MG63 (cell line): ENCODE results near the gene AKR7A3. TPM values are rescaled to one million over a fixed set of nuclear protein-coding genes. Genes with fewer than 3 reads are reported as not detected.
"Not testable (repeated sequence)": the region's sequence is repeated elsewhere in the genome, so short reads cannot be mapped to it uniquely, and the experiment has no call there.

Experiments
- DNase-seq: peaks from one replicate; pipeline ENCODE4 v3.0.0-alpha.2; 2020
- H3K27me3 ChIP-seq: fragments of 250-450 bp; sonication (Bioruptor Pico); 2 replicates; pipeline ENCODE4 v1.5.1; 2020; ENCODE audit warnings: mild to moderate bottlenecking, moderate library complexity
- H3K36me3 ChIP-seq: fragments of 250-450 bp; sonication (Bioruptor Pico); 2 replicates; pipeline ENCODE4 v1.5.1; 2020; ENCODE audit warnings: mild to moderate bottlenecking, moderate library complexity
- H3K4me3 ChIP-seq: fragments of 250-450 bp; sonication (Bioruptor Pico); 2 replicates; pipeline ENCODE4 v1.5.1; 2020; ENCODE audit warnings: mild to moderate bottlenecking, moderate library complexity
- H3K9me3 ChIP-seq: fragments of 250-450 bp; sonication (Bioruptor Pico); 2 replicates; pipeline ENCODE4 v1.5.1; 2020; ENCODE audit warnings: mild to moderate bottlenecking, moderate library complexity
- total RNA-seq: library from RNA; depleted of rRNA; stranded (reverse); fragments of >200 nt; shearing (Covaris generic); gene quantifications from 2 replicates; pipeline ENCODE4 v1.2.3, GENCODE V29; 2014; ENCODE audit warnings: low replicate concordance

Gene AKR7A3
- total RNA-seq, 1 experiment from 2014 or later: 0.95 TPM

DNA sequence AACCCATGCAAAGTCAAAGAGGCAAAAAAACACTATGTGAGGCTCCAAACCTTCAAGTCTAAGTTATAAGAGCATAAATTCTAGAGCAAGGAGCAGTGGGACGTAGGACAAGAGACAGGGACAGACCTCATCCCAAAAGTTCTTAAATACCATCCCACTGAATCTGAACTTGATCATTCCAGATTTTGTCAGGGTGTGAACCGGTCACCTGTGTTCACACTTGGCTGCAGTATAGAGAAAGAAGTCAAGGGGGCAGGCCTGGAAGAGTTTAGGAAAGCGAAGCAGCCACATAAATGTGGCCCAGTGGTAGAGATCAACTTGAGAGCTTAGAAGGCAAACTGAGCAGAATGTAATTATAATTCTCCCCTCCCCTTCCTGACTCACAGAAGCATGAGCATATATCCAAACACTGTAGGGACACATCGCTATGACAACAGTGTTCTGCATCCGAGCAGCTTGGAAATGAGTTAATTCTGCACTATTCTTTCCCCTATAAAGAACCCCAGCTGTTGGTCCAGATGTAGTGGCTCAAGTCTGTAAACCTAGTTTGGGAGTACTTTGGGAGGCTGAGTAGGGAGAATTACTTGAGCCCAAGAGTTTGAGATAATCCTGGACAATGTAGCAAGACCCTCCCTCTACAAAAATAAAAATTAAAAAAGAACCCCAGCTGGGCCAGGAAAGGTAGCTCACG, 20.7 kb upstream of the AKR7A3 start:
- no peaks in the 10 kb centered on the region for H3K27me3 ChIP-seq
- no peaks in the 10 kb centered on the region for H3K9me3 ChIP-seq
- no peak overlapping the region for H3K4me3 ChIP-seq
- DNase-seq: no peak
- H3K36me3 ChIP-seq: peaks cover 26% of the 10 kb centered on the region

DNA sequence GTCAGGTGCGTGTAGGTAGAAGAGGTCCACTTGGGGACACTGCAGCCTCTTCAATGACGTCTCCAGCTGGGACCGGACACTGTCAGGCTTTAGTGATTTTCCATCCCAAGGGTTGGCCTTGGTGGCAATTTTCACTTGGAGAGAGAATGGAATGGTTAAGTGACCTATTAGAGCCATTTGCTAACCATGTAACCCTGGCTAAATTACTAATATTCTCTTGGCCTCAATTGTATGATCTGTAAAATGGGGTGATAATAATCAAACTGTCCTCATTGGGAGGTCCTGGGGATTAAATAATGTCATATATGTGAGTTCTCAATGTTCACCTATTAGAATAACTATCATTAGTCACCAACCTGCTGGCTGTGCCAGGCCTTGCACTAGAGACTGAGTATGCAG, 19.9 kb upstream of the AKR7A3 start:
- Histone ChIP-seq H3K36me3 (peaks cover 29% of the 10 kb centered on the region), H3K27me3 (no peaks in the 10 kb centered on the region), H3K9me3 (no peaks in the 10 kb centered on the region), H3K4me3 (no peak overlapping the region)
- DNase-seq: no peak

DNA sequence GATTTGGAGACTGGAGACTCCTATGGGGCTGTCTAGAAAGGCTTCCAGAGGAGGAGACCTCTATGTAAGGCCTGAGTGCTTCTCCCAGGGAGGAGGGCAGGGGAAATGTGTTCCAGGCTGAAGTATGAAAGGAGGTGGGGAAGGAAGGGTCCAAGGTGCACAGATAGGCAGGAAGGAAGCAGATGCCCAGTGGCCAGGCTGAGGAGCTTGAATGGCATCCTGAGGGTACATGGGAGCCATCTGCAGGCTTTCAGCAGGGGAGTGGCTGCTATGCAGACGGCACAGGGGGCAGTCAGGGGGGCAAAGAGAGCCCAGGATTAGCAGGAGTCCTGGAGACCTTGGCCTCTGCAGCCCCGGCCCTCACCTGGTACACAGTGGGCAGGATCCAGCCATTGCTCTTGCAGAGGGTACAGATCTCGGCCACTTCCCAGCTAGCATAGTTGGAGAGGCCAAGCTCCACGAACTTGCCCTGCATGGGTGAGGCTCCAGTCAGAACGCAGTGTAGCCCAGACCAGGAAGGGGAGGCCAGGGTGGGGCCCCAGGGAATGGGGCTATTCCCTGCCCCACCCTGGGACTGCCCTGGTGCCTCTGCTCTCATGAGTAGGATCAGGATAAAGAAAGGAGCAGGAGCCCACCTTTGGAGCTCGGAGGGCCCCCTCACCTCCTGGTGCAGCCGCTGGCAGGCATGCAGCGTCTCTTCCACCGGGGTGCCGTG, 19.4 kb upstream of the AKR7A3 start:
- Histone ChIP-seq H3K4me3 (no peak overlapping the region), H3K9me3 (no peaks in the 10 kb centered on the region), H3K36me3 (peaks cover 33% of the 10 kb centered on the region), H3K27me3 (no peaks in the 10 kb centered on the region)
- no peak for DNase-seq

DNA sequence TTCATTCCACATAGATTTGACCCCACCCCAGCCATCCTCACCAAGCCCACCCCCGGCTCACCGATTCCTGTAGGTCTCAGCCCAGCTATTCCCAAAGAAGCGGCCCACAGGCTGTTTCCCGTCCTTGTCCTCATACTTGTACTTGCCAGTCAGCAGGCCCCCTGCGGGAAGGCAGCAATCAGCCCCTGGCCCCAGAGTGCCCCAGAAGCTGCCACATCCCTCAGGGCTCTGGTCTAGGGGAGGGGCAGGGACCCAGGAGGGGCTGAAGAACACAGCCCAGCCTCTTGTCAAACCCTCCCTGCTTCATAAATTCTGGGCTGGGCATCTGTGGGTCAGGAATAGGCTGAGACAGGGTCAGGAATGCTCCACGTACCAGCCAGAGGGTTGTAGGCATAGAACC, 18.4 kb upstream of the AKR7A3 start:
- Histone ChIP-seq H3K27me3 (no peaks in the 10 kb centered on the region), H3K9me3 (no peaks in the 10 kb centered on the region), H3K36me3 (peaks cover 35% of the 10 kb centered on the region), H3K4me3 (no peak overlapping the region)
- no peak for DNase-seq

DNA sequence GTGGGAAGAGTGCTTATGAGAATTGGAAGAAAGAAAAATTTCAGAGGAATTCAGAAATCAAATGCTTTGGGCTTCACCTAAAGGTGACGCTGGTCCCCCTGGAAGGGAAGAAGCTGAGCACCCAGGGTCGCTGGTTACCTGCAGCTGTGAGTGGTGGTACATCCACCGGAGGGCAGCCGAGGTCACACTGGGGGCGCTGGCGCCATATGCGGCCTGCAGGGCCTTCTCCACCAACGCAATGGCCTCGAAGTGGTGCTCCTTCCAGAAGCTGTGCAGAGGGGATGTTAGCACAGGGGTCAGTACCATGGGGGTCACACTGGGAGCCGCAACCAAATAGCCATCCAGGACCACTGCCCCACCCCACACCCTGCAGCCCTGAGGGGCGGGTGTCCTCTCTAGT, 17.3 kb upstream of the AKR7A3 start:
- no peak overlapping the region for H3K4me3 ChIP-seq
- H3K36me3 ChIP-seq: peaks cover 35% of the 10 kb centered on the region
- no peaks in the 10 kb centered on the region for H3K27me3 ChIP-seq
- no peaks in the 10 kb centered on the region for H3K9me3 ChIP-seq
- DNase-seq: no peak

DNA sequence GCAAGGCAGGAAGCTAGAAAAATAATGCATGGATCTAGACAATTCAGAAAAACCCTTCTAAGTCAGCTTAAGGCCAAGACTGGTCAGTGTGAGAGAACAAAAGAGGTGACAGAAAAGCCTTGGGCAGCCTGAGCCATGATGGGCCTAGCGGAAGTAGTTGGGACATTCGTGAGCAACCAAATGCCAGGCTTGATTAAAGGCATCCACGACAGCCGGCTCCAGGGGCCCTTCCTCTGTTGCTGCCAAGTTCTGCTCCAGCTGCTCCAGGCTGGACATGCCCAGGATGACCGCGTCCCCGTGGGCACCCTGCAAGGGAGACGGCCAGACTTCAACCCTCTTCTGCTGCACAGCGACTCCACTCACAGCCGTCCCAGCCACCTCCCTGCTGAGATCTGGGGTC, 15.5 kb upstream of the AKR7A3 start:
- H3K9me3 ChIP-seq, H3K27me3 ChIP-seq, DNase-seq, H3K4me3 ChIP-seq: not testable (repeated sequence)
- peaks cover 32% of the 10 kb centered on the region for H3K36me3 ChIP-seq

- Histone ChIP-seq H3K27me3 (no peaks in the 10 kb centered on the region), H3K36me3 (peaks cover 12% of the 10 kb centered on the region), H3K4me3 (no peak overlapping the region), H3K9me3 (no peaks in the 10 kb centered on the region; the same call in 1 of the 2 replicates)
- no peak for DNase-seq
Measured at GRCh38 chr1:19300211-19300610, 11.6 kb upstream of the AKR7A3 start.

DNA sequence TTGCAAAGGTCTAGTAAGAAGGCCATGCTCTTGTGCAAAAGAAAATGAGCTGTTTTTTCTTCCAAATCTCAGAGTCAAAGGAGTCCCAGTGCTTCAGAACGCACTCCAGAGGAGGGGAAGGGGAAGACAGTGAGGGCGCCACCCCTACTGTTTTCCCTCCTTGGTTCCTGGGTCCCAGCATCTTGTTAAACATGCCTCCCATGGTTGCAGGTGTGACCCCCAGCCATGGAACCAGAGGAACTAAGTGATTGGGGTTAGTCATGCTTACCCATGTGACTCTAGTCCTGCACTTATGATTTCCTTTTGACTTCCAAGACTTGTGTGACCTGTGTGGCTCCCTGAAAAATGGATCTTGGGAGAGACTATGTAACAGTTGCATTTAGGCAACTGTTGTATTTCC, 6.1 kb upstream of the AKR7A3 start:
- Histone ChIP-seq H3K4me3 (no peak overlapping the region), H3K36me3 (no peaks in the 10 kb centered on the region), H3K9me3 (no peaks in the 10 kb centered on the region; the same call in 1 of the 2 replicates), H3K27me3 (no peaks in the 10 kb centered on the region)
- no peak for DNase-seq

DNA sequence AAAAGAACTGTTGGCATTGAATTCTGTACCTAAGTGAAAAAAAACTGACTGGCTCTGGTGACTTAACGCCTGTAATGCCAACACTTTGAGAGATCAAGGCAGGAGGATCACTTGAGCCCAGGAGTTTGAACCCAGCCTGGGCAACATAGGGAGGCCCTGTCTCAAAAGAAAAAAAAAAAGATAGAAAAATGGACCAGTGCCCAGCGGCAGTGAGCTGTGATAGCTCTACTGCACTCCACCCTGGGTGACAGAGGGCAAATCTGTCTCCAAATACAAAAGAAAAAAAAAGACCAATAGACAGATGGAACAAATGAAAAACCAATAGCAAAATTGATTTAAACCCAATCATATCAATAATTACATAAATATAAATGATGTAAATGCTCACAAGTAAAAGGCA, 674 bp upstream of the AKR7A3 start:
- Histone ChIP-seq H3K36me3 (no peaks in the 10 kb centered on the region), H3K27me3 (no peaks in the 10 kb centered on the region), H3K9me3 (no peaks in the 10 kb centered on the region), H3K4me3 (no peak overlapping the region)
- DNase-seq: no peak

- DNase-seq: no peak
- no peaks in the 10 kb centered on the region for H3K27me3 ChIP-seq
- H3K4me3 ChIP-seq: no peak overlapping the region
- H3K9me3 ChIP-seq: no peaks in the 10 kb centered on the region
- no peaks in the 10 kb centered on the region for H3K36me3 ChIP-seq
Measured at GRCh38 chr1:19287436-19288185, 959 bp downstream of the AKR7A3 start.

GRCh38 chr1:19285807-19286206, 2.8 kb downstream of the AKR7A3 start:
- H3K36me3 ChIP-seq, H3K4me3 ChIP-seq, DNase-seq, H3K27me3 ChIP-seq, H3K9me3 ChIP-seq: not testable (repeated sequence)

DNA sequence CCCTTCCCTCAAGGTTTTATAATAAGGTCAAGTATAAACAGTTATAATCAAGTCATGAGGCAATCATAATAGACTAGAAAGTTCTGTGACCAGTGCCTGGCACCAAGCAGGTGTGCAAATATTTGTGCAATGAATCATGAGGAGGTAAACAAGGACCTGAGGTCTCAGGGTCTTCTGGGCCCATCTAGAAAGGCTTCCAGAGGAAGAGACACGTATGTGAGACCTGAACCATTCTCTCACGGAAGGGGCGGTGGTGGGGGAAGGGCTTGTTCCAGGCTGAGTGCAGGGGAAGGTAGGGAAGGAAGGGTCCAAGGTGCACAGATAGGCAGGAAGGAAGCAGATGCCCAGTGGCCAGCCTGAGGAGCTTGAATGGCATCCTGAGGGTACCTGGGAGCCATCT, 3.2 kb downstream of the AKR7A3 start:
- H3K9me3 ChIP-seq, H3K36me3 ChIP-seq, DNase-seq, H3K4me3 ChIP-seq, H3K27me3 ChIP-seq: not testable (repeated sequence)

GRCh38 chr1:19284881-19285280, 3.7 kb downstream of the AKR7A3 start:
- DNase-seq: no peak
- Histone ChIP-seq H3K4me3 (no peak overlapping the region), H3K36me3 (peaks cover 2% of the 10 kb centered on the region; the same call in 1 of the 2 replicates), H3K27me3 (no peaks in the 10 kb centered on the region), H3K9me3 (no peaks in the 10 kb centered on the region)

DNA sequence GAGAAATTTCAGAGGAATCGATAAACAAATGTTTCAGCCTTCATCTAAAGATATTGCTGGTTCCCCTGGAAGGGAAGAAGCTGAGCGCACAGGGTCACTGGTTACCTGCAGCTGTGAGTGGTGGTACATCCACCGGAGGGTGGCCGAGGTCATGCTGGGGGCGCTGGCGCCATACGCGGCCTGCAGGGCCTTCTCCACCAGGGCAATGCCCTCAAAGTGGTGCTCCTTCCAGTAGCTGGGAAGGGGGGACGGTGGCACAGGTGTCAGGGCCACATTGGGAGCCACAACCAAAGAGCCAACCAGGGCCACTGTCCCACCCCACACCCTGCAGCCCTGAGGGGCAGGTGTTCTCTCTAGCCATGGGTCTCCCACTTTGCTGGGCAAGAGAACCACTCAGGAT, 4.7 kb downstream of the AKR7A3 start:
- no peak overlapping the region for H3K4me3 ChIP-seq
- peaks cover 2% of the 10 kb centered on the region; the same call in 1 of the 2 replicates for H3K36me3 ChIP-seq
- H3K9me3 ChIP-seq: no peaks in the 10 kb centered on the region
- H3K27me3 ChIP-seq: no peaks in the 10 kb centered on the region
- DNase-seq: no peak

GRCh38 chr1:19274636-19275035, 13.9 kb downstream of the AKR7A3 start:
- no peak overlapping the region for H3K4me3 ChIP-seq
- no peak for DNase-seq
- no peaks in the 10 kb centered on the region for H3K36me3 ChIP-seq

DNA sequence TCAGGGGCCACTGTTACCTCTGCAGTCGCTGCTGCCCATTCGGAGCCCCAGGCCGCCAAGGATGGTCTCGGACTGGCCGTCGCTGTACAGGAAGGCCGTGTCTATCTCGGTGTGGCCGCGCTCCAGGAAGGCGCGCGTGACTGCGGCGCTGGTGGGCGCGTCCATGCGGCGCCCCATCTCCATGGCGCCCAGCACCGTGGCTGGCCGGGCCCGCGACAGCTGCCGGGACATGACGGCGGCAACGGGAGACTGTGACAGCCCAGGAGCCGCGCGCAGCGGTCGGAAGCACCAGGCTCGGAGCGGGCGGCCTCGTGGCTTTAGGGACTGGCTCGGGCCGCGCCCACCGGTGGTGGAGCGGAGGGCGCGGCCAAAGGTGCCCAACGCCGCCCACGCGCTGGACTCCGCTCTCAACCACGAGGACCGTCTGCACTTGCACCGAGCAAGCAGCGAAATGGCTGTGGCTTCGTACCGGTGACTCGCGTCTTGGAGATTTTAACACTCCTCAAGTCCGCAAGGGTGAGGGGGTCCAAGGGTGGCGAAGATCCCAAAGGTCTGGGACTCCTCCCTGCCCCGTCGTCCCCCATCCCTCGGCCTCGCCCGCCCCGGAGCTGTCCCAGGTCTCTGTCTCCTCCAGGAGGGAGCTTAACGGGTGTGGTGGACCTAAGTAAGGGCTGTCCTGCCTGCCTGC, 14.6 kb downstream of the AKR7A3 start:
- not testable (repeated sequence) for DNase-seq, H3K4me3 ChIP-seq, H3K27me3 ChIP-seq, H3K36me3 ChIP-seq, H3K9me3 ChIP-seq

More at GRCh38 chr1:19274636-19275035, 13.9 kb downstream of the AKR7A3 start:
- Histone ChIP-seq H3K27me3 (no peaks in the 10 kb centered on the region), H3K9me3 (0 out of 2 replicates have a peak, but pooled peaks cover 2% of the 10 kb centered on the region)
